Measurements from ENCODE around the gene SLC35E3. TPM values are rescaled to one million over a fixed set of nuclear protein-coding genes. Genes with fewer than 3 reads are reported as not detected.
A peak's percentile ranks its signal among the peaks of the same experiment; 100 is the strongest.

The SLC35E3 gene
- total RNA-seq (ENCODE audit: insufficient read depth, low replicate concordance): 8.9 TPM

- peak; percentile 95 for DNase-seq (ENCODE audit: low spot score)
Observed at GRCh38 chr12:68745904-68746571, at the start of gene SLC35E3. Gene SLC35E3, plus strand, starts transcription at chr12:68746176. Its CDS starts 202 bp downstream, at chr12:68746378.

- no peak for DNase-seq (ENCODE audit: low spot score)
Observed at GRCh38 chr12:68699486-68699885, 46.5 kb upstream of the SLC35E3 start.

- no peak for DNase-seq (ENCODE audit: low spot score)
Observed at GRCh38 chr12:68727776-68728175, 18.2 kb upstream of the SLC35E3 start.

GRCh38 chr12:68733661-68734071 is 12.3 kb upstream of the SLC35E3 start:
- DNase-seq (ENCODE audit: low spot score): no peak

- DNase-seq (ENCODE audit: low spot score): no peak
Observed at GRCh38 chr12:68739891-68740290, 6.1 kb upstream of the SLC35E3 start.

GRCh38 chr12:68743356-68743755 is 2.6 kb upstream of the SLC35E3 start:
- DNase-seq (ENCODE audit: low spot score): no peak

GRCh38 chr12:68745376-68745903 is 536 bp upstream of the SLC35E3 start:
- DNase-seq (ENCODE audit: low spot score): no peak

GRCh38 chr12:68746572-68747180 is 700 bp downstream of the SLC35E3 start:
- peak; percentile 73 for DNase-seq (ENCODE audit: low spot score)

GRCh38 chr12:68749443-68749842 is 3.5 kb downstream of the SLC35E3 start:
- no peak for DNase-seq (ENCODE audit: low spot score)

- no peak for DNase-seq (ENCODE audit: low spot score)
Observed at GRCh38 chr12:68749861-68750260, 3.9 kb downstream of the SLC35E3 start.

- no peak for DNase-seq (ENCODE audit: low spot score)
Observed at GRCh38 chr12:68750506-68750905, 4.5 kb downstream of the SLC35E3 start.

GRCh38 chr12:68755536-68756243 is 9.7 kb downstream of the SLC35E3 start:
- DNase-seq (ENCODE audit: low spot score): no peak

- no peak for DNase-seq (ENCODE audit: low spot score)
Observed at GRCh38 chr12:68759852-68760251, 13.9 kb downstream of the SLC35E3 start.

- DNase-seq (ENCODE audit: low spot score): no peak
Observed at GRCh38 chr12:68760806-68761441, 14.9 kb downstream of the SLC35E3 start.

GRCh38 chr12:68761442-68761812 is 15.5 kb downstream of the SLC35E3 start:
- no peak for DNase-seq (ENCODE audit: low spot score)

- no peak for DNase-seq (ENCODE audit: low spot score)
Observed at GRCh38 chr12:68761901-68762630, 16.1 kb downstream of the SLC35E3 start.

GRCh38 chr12:68762691-68763090 is 16.7 kb downstream of the SLC35E3 start:
- DNase-seq (ENCODE audit: low spot score): no peak

GRCh38 chr12:68765696-68766095 is 19.7 kb downstream of the SLC35E3 start:
- DNase-seq (ENCODE audit: low spot score): no peak

GRCh38 chr12:68766646-68767045 is 20.7 kb downstream of the SLC35E3 start:
- no peak for DNase-seq (ENCODE audit: low spot score)

- no peak for DNase-seq (ENCODE audit: low spot score)
Observed at GRCh38 chr12:68767191-68767590, 21.2 kb downstream of the SLC35E3 start.

- DNase-seq (ENCODE audit: low spot score): no peak
Observed at GRCh38 chr12:68768431-68768939, 22.5 kb downstream of the SLC35E3 start.

All from umbilical cord (tissue), 2 donors.